GM19239 (cell line): Measurements from ENCODE around the gene FSTL5.

ENCODE experiments used
- DNase-seq: peaks from one replicate; pipeline ENCODE4 v3.0.0; 2011; ENCODE audit warnings: low spot score; ENCODE audit not compliant: insufficient read length
- FAIRE-seq: peaks from 2 replicates; lab custom pipeline; 2011; peaks lifted over from hg19 to GRCh38; lab: Jason Lieb, UNC

Gene FSTL5

DNA sequence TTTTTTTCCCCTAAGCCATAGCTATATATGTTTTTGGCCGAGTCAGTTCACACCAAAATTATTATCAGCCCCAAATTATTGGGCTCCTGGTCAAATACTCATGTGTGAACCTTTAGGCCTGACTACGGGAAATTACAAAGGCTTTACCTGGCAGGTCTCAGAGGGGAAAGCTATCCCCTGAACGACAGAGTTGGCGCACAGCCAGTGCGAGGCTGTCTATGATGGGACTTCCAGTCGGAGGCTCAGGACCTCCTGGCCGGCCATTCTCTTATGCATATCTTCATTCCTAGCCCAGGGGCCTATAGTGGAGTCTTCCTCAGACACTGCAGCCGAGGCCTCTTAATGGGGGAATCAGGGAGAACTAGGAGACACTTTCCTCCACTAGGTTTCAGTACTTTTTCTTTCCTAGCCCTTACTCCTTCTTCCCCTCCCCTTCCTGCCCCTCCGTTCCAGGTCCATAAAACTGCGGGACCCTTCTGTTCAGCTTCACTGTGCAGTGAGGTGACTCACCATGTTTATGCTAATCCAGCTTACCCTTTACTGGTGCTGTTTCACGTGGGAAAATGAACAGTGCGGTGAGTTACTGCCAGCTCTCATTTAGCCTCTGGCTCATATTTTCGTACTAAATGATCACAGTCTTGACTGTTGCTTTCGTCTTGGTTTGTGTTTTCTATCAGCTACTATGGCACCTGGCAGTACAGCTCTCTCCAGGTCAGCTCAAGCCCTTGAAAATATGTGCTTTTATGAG, 533.9 kb downstream of the FSTL5 start:
- DNase-seq (no peak), FAIRE-seq (no peak)

DNA sequence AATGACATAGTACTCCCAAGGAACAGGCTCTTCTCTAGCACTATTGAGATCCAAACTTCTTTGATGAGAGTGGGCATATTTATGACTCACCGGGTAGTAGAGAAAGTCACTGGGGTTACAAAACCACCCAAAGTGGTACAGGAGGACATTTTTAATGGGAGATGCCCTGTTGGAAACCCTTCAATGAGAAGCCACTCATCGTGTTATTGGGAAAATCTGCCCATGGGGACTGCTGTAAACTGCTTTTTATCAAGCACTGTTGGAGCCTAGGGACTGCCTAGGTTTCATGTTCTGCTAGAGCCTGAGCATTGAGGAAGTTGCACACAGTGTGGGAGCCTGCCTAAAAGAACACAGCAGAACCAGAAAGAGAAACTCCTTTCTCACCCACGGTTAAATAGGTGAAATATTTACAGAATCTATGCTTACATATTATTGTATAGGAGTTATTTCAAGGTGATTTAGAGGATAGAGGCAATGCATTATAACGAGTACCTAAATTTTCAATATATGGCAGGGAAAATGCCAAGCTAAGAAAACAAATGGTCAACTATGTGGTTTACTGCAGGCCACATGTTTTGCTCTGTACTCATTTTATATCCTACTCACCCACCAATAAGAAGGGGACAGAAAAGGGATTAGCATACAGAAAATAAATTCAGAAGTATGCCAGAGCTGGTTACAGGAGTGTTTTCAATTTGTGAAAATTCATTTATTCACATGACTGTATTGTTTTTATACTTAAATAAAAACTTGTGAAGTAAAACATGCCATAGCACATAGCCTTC, 559.1 kb downstream of the FSTL5 start:
- FAIRE-seq (no peak), DNase-seq (no peak)

DNA sequence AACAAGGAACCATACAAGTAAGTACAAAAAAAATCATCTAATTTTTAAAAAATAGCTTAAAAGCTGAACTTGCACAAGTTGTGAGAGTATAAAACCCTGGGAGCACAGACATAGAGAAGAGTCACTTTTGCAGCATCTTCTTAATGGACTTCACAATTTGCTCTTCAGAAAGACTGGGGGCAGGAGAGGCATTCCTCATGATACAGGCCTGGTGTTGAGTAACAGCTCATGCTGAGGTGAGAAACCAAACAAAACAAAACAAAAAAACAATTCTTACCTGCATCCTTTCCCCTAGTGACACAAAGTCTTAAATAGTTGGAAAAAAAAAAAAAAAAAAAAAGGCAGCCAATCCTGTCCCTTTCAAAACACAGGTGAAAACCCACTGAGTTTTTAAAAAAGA, 562.8 kb downstream of the FSTL5 start:
- DNase-seq (no peak), FAIRE-seq (no peak)

DNA sequence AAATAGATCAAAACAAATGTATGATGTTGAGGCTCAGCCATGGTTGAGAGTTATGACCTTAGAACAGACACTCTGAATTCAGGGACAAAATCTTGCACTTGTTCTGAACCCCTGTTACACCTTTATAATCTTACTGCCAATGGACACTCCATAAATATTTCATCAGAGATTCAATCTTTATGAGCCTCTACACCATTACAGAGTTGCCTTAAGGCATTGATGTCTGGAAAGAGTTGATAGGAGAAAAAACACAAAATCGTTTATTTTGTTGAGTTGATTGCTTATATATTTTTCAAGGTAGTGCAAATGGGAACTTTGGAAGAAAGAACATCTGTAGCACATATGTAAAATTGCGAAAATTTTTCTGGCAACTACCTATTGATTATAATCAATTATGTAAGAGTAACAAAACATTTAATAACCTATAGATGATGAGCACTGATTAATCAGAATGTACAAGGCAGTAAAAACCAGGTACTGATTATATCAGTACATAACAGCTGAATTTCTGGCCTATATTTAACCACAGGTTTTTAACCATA, 568.5 kb downstream of the FSTL5 start:
- DNase-seq (no peak), FAIRE-seq (no peak)

DNA sequence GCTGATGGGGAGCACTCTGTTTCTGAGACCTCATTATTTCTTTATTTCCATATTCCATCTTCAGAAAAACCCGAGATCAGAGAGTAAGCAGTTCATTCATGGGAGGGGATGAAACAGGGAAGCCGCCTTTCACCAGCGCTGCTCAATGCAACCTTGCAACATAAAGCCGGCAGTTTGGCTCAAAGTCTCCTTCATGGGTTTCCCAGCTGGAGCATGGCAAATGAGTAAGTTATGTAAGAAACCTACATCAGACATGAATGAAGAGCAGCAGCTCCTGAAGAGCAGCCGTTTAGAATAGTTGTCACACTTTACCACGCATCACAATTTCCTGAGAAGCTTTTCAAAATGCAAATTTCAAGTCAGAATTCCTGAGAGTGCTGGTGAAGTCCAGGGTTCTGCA, 578.8 kb downstream of the FSTL5 start:
- no peak for DNase-seq
- FAIRE-seq: no peak

DNA sequence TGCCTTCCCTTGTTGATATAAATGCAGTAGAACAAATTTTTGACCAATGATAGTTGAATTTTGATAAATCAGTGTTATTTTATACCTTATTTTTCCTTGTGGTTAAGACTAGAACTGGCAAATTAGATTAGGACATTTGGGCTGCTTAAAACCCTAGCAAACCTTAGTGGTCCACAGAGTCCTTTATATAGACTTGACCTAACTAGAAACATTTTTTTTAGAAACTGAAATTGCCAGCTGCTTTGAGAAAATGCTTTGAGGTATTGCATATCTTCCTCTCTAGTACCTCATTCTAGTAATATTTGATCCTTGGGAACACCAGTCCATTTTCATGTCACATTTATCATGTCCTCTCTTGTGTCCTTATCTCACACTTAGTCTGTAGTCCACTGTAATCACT, 580.3 kb downstream of the FSTL5 start:
- FAIRE-seq (no peak), DNase-seq (no peak)

DNA sequence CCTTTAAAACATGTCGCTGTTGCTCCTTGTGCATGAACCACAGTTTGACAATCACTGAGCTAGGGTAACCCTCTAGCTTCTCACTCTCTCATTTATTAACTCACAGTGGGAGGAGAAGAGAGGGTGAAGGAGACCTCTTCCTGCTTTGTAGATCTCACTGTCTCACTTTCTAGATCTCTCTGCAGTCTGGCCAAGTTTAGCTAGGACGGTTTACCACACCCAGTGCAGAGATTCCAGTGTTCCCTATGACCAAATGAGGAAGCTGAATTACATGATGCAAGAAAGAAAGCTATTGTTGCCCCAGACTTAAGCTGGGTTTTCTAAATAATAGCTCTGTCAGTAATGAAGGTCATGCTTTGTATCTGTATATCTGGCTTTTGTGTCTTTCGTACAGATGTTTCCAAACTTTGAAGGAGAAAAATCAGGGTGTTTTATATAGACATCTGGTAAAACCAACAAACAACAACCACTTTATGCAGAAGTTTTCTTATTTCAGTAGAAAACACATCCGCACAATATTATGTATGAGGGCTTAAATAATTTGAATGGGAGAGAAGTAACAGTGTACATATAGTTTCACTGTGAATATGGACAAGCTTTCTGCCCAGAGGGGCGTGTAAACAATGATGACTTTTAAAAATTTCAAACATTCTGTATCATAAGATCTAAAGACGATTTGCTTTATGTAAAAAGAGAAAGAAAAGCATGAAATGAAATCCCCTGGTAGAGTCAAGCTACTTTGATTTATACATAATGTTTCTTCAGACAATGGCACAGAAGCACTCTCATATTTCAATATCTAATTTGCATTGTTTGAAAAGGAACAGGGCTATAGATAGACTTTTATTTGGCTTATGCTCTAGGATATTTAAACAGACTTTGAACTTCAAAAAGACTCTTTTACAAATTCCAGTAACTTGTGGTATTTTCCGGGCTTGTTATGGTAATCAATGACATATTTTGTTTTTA, 582.3 kb downstream of the FSTL5 start:
- FAIRE-seq (no peak), DNase-seq (no peak)

DNA sequence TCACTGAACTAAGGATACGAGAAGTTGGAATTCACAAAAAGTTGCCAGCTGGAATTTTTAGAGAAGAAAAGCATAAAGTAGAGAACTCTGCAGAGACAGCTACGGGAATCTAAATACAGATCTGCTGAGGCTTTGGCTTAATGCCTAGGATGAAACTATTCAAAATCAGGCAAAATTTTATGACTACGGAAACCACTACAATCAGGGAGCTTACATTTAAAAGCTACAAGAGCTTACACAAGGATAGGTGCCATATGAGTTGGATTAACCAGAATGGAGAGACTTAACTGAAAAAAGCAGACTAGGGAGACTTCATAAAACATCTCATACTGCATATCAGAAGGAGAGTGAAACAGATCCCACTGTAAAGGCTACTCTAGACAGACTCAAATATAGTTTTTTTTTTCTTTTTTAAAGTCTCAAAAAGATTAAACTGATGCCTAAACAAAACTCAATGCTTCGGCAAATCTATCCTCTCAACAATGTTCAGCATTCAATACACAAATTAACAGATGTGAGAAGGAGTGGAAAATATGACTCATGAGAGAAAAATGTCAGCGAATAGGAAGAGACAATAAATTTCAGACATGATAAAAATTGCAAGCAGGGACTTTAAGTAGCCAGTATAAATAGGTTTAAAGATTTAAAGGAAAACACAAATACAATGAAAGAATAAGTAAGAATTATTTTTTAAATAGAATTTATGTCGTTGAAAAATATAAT, 586.1 kb downstream of the FSTL5 start:
- FAIRE-seq: no peak
- DNase-seq: no peak

DNA sequence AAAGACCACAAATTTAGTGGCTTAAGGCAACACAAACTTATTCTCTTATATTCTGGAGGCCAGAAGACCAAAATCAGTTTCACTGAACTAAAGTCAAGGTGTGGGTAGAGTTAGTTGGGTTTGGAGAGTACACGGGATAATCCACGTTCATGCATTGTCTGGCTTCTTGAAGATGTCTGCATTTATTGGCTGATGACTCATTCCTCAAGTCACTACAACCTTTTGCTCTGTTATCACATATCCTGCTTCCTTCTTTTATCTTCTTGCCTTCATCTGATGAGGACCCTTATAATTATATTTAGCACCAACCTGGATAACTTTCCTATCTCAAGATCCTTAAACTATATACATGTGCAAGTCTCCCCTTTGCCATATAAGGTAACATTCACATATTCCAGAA, 590.0 kb downstream of the FSTL5 start:
- DNase-seq (no peak), FAIRE-seq (no peak)

DNA sequence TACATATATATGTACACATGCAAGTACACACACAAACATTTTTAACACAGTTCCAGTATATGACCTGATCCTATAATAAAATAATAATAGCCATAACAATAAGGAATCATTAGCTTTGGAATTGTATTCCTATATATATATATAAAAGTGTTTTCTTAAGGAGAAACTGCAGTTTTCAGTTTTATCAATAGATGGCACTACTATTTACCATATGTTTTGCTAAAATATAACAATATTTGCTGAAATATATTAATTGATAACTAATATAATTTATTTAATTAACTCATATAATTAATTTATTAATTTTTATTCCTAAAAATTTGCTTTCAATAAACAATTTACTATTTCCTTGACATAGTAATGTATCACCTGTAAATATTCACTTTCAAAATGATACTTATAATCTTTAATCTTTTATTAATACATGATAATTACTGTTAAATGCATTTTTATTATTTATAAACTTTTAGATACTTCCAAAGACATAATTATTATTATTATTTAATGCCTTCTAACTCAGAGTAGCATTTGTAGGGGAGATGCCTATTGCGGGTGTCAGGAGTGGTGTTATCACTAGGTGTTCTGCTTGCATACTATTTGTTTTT, 599.5 kb downstream of the FSTL5 start:
- DNase-seq (no peak), FAIRE-seq (no peak)

DNA sequence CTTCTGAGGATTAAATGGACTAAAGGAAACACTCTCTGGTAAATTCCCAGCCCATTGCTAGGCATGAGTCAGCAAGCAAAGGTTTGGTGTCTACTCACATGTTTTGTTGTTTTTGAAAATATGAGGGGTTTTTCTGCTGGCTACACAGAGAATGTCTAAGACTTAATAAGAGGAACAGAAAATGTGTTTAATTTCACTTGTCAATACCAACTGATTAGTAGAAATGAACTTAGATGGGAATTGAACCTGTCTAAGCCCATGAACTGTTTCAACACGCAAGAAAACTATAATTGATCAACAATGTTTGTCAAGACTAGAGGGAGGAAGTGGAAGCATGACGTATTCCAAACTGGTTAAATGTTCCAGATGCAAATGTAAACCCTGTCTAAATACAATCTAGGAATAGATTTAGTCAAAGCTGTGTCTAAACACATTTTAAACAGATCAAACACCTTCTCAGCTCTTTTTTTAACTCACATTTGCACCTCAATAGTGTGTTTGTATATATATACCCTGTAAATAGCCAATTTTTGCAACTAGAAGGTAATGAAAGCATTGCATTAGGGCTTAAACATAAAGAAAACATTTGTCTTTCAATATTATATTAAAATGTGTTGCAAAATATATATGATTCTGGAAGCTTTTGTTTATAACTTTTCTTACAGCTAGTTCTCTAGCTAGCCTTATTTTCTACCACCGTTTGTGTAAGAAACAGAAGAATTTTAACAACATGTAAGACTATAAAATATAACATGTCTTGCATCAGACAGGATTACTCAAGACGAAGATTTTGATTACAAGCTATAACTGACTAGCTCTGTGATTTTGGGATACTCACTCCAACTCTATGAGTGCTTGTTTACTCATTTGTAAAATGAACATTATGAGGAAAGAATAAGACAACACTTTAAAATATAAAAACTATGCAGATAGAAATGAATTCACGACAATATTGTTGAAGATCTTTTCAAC, 607.8 kb downstream of the FSTL5 start:
- DNase-seq (no peak), FAIRE-seq (no peak)

DNA sequence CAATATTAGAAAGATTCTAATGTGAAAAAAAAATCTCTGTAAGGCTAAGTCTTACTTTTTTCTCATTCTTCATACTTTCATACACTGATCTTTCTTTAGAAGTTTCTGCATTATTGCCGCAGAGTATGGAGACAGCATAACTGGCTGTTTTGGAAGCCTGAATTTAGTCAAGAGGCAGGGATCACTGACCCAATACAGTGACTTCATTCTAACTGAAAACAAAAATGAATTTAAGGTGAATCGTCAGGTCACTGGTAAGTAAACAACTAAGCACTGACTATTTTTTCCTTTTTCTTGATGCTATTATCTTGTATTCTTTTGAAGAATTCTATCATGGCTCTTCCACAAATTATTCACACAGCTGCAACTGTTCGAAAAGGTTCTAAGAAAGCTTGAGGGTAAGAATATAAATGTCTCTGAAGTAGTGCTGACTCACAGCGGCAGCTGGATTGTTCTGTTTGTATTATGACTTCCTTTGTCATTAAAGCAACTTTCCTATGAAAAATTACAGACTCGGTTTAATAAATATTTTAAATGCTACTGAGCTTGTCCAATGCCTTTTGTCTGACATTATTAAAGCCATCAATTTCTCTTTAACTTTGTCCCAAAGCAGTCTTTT, 609.3 kb downstream of the FSTL5 start:
- no peak for FAIRE-seq
- no peak for DNase-seq

DNA sequence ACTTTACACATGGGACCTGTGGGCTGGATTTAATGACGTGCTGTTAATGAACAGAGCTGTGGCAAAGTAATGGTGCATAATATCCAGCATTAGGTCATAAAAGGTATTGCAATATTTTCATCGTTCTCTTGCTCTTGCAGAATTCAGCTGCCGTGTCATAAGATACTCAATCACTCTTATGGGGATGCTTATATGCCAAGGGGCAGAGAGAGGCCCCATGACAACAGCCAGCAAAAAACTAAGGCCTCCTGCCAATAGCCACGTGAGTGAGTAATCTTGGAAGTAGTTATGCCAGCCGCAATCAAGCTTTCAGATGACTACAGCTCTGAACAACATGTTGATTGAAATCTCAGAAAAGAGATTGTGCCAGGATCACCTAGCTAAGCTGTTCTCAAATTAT, 616.9 kb downstream of the FSTL5 start:
- DNase-seq (no peak), FAIRE-seq (no peak)

DNA sequence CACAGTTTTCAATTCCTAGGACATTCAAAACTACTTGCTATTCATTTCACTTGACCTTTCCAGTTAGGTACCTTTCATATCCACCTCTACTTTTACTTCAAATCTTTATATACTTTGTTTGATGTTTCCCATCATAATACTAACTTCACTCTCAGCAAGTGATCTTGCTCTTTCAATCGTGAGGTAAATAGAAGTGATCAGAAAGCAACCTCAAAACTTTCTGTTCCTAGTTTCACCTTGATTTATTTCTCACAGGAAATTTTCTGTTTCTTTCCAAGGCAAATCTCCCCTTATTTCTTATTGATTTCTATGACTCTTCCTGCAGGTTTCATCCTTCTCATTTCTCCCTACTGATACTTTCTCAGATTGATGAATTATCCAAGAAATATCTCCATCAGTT, 623.5 kb downstream of the FSTL5 start:
- DNase-seq (no peak), FAIRE-seq (no peak)

DNA sequence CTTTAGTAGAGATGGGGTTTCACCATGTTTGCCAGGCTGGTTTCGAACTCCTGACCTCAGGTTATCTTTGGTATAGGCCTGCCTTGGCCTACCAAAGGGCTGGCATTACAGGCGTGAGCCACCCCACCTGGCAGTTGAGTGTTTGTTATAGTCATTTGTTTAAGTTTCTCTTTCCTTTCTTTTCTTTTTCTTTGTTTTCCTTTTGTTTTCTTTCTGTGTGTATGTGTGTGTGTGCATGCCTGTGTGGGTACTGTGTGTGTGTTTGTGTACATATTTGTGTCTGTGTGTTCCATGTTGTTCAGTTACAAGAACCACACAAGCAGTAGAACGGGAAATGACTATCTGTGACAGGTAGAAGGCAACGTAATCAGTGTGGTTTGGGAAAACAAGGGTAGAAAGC, 624.9 kb downstream of the FSTL5 start:
- DNase-seq: no peak
- no peak for FAIRE-seq

DNA sequence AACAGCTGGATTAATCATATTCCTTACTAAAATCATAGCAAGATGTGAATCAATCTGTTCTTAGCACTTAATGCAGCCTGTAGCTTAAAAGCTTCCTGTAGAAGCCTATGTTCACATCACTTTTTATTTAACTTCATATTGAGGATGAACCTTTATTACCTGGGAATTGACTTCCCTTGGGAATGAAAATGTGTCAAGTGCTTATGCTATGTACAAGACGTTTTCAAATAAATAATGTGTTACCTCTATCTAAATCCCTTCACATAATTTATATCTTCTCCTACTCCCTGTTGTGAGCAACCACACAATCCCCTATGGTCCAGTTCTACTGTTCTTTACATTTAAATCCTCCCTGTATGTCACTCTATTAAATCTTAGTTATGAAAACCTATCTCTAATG, 633.1 kb downstream of the FSTL5 start:
- DNase-seq (no peak), FAIRE-seq (no peak)

DNA sequence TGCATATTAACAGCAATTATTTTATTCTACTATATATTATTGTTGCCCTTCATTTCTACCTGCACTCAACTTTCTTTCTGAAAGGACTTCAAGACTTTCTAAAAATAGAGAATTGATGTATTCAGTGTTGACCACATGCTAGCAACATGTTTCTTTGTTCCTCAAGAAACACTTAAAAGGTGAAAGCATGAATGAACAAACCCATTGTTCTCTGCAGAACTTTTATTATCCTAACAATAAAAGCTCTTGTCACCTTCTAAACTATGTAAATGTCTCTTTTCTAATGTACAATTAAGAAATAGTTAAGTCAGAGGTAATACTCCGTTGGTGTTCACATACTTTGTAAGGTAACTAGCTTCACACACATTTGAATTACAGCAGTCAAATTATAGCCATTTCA, 638.7 kb downstream of the FSTL5 start:
- FAIRE-seq (no peak), DNase-seq (no peak)

DNA sequence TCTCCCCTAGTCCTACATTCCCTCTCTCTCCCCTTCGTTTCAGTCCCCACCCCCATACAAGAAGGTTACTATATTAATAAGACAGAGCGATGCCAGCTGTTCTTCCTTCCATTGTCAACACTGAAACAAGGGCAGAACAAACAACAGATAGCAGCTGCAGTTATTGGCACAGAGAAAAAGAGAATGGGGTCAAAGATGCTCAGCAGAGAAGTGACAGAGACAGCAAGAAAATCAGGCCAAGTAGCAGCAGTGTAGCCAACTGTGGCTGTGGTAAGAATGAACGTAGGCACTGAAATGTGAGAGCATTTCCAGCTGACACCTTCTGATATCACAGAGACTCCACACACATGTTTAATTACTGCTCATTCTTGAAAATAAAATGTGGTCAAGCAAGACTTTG, 641.8 kb downstream of the FSTL5 start:
- DNase-seq (no peak), FAIRE-seq (no peak)
